ENCODE data around the gene RGS6.

The RGS6 gene

DNA sequence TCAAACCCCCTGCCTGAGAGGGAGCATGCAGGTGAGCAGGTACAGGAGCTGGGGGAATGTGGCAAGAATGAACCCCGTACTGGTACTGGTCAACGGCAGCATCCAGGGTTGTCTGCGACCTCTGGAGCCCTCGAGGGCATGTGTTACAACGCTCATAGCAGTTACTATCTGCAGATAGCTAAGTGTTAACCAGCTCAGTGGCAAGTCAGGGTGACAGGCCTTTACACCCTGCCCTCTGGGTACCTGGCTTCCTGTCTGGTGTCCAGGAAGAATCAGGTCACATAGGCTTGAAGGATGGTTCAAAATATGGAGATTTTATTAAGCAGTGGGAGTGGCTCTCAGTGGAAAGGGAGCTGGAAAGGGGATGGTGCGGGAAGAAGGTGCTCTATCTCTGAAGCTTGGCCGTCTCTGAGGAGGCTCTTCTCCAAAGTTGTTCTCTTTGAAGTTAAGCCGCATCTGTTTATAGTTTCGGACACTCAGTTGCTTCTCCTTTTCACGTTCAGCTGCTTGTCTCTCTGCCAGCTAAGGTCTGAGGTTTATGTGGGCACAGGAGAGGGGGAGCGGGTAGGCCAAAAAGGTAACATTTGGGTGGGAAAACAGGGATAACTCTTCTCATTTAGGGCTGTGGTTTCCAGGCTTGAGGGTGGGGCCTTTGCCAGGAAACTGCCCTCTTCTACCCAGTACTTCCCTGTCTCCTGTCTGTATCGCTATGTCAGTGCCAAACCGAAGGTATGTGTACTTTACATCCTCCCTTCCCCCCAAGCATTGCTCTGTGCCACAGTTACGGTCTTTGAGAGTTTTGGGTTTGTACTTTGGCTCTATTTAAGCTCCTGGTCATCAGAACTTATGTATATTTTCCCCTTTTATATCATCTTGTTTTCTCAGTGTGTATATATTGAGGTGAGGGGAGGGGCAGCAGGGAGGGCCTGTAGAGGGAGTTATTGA, 305.8 kb downstream of the RGS6 start:
- Histone ChIP-seq H3K4me2 (no peak overlapping the region), H3K4me3 (IDR thresholded peaks at IDR 0.05; ENCODE audit: insufficient read depth, low read depth, low read length) (no peak overlapping the region)

DNA sequence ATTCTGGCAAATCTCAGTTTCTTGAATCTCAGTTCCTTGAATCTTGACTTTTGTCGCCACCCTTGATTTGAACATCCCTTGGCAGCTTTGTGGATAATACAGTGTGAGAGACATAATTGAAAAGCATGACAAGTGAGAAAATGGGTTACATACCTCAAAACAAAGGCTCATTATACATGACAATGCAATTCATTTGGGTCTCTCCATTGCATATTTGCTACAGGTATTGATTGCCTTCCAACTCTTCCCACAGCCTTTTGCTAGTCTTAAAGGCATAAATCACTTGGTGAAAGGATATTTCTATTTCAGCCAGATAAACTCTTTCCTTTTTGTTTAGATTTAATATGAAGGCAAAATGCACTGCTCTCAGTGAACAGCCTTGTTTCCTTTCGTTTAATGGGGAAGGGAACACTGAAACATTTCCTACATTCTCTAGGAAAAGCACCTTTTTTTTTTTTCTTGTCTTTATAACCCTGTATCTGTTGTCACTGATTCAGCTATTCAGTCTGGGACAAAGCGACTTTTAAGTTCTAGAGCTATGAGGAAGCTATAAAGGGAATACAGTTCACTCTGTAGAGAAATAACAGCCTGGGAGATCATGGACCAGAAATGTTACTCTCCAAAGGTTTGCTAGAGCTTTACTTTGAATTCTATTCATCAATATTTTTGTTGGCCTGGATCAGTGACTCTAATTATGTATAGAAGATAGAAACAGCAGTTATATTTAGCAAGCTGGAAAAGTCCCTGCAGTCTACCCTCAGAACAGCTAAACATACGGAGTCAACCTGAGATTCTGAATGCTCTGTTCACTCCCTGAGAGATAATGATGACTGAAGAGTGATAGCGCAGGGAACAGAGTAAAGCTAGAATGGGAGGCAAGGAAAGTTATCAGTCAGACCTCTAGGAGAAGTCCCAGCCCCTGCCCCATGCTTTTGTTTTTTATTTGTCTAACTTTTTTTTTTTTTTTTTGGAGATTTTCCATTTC, 311.4 kb downstream of the RGS6 start:
- Histone ChIP-seq H3K4me3 (IDR thresholded peaks at IDR 0.05; ENCODE audit: insufficient read depth, low read depth, low read length) (no peak overlapping the region), H3K27me3 (ENCODE audit: insufficient read depth, low read depth) (no peaks in the 10 kb centered on the region), H3K36me3 (ENCODE audit: insufficient read depth) (no peaks in the 10 kb centered on the region), H3K4me1 (ENCODE audit: low read depth, poor library complexity, severe bottlenecking) (no peaks in the 10 kb centered on the region), H4K20me1 (ENCODE audit: insufficient read depth) (no peaks in the 10 kb centered on the region), H3K27ac (no peak overlapping the region), H2AFZ (ENCODE audit: low read depth) (no peak overlapping the region), H3K4me2 (no peak overlapping the region), H3K9ac (no peak overlapping the region), H3K79me2 (ENCODE audit: insufficient read depth, low read depth) (no peaks in the 10 kb centered on the region)
- TF ChIP-seq, protein P1, sequence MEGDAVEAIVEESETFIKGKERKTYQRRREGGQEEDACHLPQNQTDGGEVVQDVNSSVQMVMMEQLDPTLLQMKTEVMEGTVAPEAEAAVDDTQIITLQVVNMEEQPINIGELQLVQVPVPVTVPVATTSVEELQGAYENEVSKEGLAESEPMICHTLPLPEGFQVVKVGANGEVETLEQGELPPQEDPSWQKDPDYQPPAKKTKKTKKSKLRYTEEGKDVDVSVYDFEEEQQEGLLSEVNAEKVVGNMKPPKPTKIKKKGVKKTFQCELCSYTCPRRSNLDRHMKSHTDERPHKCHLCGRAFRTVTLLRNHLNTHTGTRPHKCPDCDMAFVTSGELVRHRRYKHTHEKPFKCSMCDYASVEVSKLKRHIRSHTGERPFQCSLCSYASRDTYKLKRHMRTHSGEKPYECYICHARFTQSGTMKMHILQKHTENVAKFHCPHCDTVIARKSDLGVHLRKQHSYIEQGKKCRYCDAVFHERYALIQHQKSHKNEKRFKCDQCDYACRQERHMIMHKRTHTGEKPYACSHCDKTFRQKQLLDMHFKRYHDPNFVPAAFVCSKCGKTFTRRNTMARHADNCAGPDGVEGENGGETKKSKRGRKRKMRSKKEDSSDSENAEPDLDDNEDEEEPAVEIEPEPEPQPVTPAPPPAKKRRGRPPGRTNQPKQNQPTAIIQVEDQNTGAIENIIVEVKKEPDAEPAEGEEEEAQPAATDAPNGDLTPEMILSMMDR (conservative IDR thresholded peaks at IDR 0.05; ENCODE audit: low read depth, low read length) = no peak

More for the DNA sequence above, 305.8 kb downstream of the RGS6 start:
- H3K4me1 ChIP-seq (ENCODE audit: low read depth, poor library complexity, severe bottlenecking) = no peaks in the 10 kb centered on the region
- no peaks in the 10 kb centered on the region for H3K79me2 ChIP-seq (ENCODE audit: insufficient read depth, low read depth)
- no peak overlapping the region for H2AFZ ChIP-seq (ENCODE audit: low read depth)
- H3K36me3 ChIP-seq (ENCODE audit: insufficient read depth) = no peaks in the 10 kb centered on the region
- H4K20me1 ChIP-seq (ENCODE audit: insufficient read depth) = no peaks in the 10 kb centered on the region
- H3K27ac ChIP-seq = no peak overlapping the region
- H3K9ac ChIP-seq = no peak overlapping the region
- TF ChIP-seq, protein P1 (conservative IDR thresholded peaks at IDR 0.05; ENCODE audit: low read depth, low read length) = no peak
- no peaks in the 10 kb centered on the region for H3K27me3 ChIP-seq (ENCODE audit: insufficient read depth, low read depth)

DNA sequence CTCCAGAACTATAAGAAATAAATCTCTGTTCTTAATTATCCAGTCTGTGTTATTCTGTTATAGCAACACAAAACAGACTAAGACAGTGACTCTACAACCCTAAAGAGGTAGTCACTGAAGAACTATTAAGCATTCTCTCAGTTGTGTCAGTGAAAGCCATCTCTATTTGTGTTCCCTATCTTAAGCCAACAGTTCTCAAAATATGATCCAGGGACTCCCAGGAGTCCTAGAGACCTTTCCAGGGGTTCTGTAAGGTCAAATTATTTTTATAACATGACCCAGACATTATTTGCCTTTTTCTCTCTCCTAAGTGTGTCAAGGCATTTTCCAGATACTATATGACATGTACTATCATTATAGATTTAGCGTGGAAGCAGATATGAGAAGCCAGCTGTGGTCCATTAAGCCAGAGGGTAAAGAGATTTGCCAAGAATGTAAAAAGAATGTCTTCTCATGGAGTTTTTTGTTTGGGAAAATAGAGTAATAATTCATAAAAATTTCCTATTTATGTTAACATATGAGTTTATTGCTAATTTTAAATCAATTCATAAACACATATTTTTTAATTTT, 315.8 kb downstream of the RGS6 start:
- no peak overlapping the region for H3K4me3 ChIP-seq (IDR thresholded peaks at IDR 0.05; ENCODE audit: insufficient read depth, low read depth, low read length)
- no peaks in the 10 kb centered on the region for H3K4me1 ChIP-seq (ENCODE audit: low read depth, poor library complexity, severe bottlenecking)
- no peak overlapping the region for H3K9ac ChIP-seq
- H3K36me3 ChIP-seq (ENCODE audit: insufficient read depth) = no peaks in the 10 kb centered on the region
- H4K20me1 ChIP-seq (ENCODE audit: insufficient read depth) = no peaks in the 10 kb centered on the region
- H3K27me3 ChIP-seq (ENCODE audit: insufficient read depth, low read depth) = no peaks in the 10 kb centered on the region
- no peak overlapping the region for H3K27ac ChIP-seq
- H3K79me2 ChIP-seq (ENCODE audit: insufficient read depth, low read depth) = no peaks in the 10 kb centered on the region
- H3K4me2 ChIP-seq = no peak overlapping the region
- H2AFZ ChIP-seq (ENCODE audit: low read depth) = no peak overlapping the region
- TF ChIP-seq, protein P1 (conservative IDR thresholded peaks at IDR 0.05; ENCODE audit: low read depth, low read length) = no peak

DNA sequence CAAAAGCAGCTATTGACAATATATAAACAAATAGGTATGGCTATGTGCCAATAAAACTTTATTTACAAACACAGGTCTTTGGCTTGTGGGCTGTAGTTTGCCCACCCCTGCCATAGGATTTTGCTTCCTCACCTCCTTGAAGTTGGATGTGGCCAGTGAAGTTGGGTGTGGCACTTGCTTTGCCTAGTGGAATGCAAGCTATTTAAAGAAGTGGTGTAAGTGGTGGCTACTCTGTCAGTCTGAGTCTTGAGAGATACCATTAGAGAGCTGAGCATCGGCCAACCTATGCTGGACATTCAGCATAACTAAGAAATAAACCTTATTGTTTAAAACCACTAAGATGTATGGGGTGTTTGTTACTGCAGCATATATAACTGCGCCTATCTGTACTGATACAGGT, 321.3 kb downstream of the RGS6 start:
- Histone ChIP-seq H3K4me1 (ENCODE audit: low read depth, poor library complexity, severe bottlenecking) (no peaks in the 10 kb centered on the region), H3K4me3 (IDR thresholded peaks at IDR 0.05; ENCODE audit: insufficient read depth, low read depth, low read length) (no peak overlapping the region), H3K27me3 (ENCODE audit: insufficient read depth, low read depth) (no peaks in the 10 kb centered on the region), H4K20me1 (ENCODE audit: insufficient read depth) (no peaks in the 10 kb centered on the region), H3K4me2 (no peak overlapping the region), H3K9ac (no peak overlapping the region), H3K27ac (no peak overlapping the region), H3K36me3 (ENCODE audit: insufficient read depth) (no peaks in the 10 kb centered on the region), H3K79me2 (ENCODE audit: insufficient read depth, low read depth) (no peaks in the 10 kb centered on the region), H2AFZ (ENCODE audit: low read depth) (no peak overlapping the region)
- TF ChIP-seq, protein P1 (conservative IDR thresholded peaks at IDR 0.05; ENCODE audit: low read depth, low read length) = no peak
